ENCODE results near the gene ZMYND8.
"Not testable (repeated sequence)": the region's sequence is repeated elsewhere in the genome, so short reads cannot be mapped to it uniquely, and the experiment has no call there.

The ZMYND8 gene

DNA sequence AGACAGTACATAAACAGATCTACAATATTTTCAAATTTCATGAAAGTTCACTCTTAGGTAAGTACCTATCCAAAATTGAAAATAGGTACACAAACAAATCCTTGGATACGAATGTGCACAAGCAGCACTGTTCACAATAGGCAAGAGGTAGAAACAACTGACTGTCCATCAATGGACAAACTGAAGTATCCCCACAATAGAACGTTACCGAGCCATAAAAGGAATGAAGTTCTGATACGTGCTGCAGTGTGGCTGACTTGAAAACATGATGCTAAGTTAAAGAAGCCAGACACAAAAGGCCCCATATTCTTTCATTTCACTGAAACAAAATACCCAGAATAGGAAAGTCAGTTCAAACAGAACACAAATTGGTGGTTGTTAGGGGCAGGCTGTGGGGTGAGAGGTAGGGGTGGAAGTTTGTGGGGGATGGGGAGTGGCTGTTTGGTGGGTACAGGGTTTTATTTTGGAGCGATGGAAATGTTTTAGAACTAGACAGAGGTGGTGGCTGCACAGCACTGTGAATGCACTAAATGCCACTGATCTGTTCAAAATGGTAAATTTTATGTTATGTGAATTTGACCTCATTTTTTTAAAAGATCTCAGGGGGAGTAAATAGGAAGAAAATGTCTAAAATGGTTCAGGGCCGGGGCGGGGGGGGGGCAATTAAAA is 89.5 kb downstream of the ZMYND8 start:
- DNase-seq (ENCODE audit: low read depth in 1 of 2, low spot score in 1 of 2): no peak

DNA sequence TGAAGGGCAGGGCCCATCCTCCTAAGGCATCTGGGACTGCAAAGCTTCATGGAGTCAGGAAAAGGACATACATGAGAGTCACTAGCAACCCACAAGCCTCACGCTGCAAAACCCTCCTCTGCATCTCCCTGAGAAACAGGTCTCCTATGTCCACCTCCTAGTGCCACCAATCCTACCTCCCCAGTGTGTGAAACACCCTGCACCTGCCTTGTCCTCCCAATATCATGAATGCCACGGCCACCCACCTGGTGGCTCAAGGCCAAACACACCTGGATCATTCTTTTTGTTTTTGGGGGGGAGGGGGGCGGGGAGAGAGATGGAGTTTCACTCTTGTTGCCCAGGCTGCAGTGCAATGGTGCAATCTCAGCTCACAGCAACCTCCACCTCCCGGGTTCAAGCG is 90.5 kb downstream of the ZMYND8 start:
- no peak for DNase-seq (ENCODE audit: low read depth in 1 of 2, low spot score in 1 of 2)

DNA sequence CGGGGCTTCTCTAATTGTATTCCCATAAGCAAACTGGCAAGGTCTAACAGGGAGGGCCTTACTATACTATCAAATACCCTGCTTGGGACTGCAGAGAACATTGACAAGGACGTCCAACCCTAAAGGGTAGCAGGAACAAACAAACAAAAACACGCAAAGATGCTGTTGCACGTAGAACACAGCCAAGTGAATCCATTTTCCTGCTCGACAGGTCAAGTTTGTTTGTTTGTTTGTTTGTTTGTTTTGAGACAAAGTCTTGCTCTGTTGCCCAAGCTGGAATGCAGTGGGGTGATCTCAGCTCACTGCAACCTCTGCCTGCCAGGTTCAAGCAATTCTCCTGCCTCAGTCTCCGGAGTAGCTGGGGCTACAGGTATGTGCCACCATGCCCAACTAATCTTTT is 91.3 kb downstream of the ZMYND8 start:
- no peak for DNase-seq (ENCODE audit: low read depth in 1 of 2, low spot score in 1 of 2)

DNA sequence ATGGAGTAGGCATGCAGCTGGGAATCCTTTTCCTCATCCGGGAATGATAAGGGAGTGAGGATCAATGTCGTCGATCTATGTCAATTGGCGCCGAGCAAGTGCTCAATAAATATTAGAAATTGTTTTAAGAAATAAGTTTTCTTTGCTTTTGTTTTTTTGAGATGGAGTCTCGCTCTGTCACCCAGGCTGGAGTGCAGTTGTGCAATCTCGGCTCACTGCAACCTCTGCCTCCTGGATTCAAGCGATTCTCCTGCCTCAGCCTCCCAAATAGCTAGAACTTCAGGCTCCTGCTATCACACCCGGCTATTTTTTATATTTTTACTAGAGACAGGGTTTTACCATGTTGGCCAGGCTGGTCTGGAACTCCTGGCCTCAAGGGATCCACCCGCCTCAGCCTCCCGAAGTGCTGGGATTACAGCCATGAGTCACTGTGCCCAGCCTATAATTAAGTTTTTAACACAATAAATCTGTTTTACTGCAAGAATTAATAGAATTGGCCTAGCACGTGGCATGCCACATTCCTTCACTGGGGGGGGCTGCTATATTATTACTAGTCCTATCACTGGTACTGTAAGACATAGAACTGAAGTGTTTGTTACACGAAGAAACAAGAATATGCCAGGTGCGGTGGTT is 92.2 kb downstream of the ZMYND8 start:
- DNase-seq (ENCODE audit: low read depth in 1 of 2, low spot score in 1 of 2): not testable (repeated sequence)

DNA sequence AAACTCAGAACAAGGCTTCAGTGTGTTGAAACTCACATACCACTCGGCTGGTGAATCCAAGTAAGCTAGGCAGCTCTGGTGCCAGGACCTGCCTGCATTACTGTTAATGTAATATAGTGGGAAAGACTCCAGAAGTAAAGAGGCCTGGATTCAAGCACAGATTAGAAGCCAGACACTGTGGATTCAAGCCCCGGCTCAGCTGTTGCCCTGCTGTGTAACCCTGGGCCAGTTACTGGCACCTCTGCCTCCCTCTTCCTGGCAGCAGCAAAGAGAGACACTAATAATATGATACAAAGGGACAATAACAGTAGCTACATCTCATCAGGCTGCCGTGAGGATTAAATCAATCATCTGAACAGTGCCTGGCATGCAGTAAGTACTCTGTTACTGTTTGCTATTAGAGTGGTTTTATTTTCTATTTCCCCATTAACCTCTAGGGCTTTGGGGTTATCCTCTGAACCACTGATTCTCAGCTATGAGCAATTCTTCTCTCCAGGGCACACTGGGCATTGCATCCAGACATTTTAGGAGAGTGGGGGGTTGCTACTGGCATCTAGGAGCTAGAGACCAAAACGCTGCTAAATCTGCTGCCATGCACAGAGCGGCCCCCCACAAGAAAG is 92.9 kb downstream of the ZMYND8 start:
- DNase-seq (ENCODE audit: low read depth in 1 of 2, low spot score in 1 of 2): no peak

DNA sequence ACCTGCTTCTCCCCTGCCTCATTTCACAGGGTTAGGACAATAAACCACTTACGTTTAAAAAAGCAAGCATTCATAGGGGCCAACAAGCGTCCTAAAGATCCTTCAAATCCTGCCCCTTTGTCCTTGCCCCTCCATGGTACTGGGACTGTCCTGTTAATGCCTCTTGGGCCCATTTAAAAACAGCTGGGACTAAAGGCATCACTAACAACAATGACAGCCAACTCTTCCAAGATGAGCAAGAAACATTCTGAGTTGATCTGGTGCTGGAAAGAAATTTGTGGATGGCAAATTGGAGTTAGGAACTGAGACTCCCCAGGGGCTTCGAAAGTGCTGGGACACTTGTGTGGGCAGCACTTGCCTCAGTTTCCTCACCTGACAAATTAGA is 93.4 kb downstream of the ZMYND8 start:
- no peak for DNase-seq (ENCODE audit: low read depth in 1 of 2, low spot score in 1 of 2)

DNA sequence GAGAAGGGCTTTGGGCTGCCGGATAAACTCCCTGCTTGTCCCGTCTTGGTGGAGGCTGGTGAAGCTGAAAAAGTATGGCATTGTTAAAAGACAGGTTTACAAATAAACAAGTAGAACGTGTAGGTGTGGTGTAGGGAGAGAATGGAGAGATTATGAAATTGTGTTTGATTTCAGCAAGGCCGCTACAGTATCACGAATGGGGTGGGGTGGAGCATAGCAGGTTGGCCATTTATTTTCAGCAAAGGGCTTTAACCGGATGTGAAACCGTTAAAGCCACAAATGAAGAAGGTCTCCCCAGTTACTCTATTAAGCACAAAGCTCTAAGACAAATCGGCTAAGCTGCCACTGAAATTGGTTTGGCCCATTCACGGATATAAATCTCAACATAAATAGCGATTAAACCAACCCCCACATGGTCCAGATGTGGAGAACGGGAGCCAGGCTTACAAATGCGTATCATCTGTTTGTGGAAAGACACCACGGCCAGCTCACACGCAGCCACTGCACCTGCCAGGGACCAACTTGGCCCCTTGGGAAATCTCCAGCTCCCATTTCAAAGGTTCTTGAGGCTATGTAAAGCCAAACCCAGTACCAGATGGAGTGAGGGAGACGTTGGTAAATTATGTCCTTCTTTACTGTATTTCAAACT is 94.0 kb downstream of the ZMYND8 start:
- DNase-seq (ENCODE audit: low read depth in 1 of 2, low spot score in 1 of 2): no peak

DNA sequence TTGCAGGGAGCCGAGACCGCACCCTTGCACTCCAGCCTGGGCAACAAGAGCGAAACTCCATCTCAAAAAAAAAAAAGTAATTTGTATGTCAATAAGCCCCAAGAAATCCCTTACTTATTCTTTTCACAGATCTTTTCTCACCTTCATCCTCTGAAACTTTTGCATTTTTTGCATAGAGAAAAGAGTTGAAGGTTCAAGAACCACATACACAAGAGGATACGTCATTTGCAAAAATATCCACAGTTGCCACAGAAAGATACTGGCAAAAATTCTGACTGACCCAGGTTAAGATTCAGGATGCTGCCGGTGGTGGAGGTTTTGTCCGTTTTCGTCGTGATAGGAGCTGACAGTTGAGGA is 94.5 kb downstream of the ZMYND8 start:
- DNase-seq (ENCODE audit: low read depth in 1 of 2, low spot score in 1 of 2): no peak

DNA sequence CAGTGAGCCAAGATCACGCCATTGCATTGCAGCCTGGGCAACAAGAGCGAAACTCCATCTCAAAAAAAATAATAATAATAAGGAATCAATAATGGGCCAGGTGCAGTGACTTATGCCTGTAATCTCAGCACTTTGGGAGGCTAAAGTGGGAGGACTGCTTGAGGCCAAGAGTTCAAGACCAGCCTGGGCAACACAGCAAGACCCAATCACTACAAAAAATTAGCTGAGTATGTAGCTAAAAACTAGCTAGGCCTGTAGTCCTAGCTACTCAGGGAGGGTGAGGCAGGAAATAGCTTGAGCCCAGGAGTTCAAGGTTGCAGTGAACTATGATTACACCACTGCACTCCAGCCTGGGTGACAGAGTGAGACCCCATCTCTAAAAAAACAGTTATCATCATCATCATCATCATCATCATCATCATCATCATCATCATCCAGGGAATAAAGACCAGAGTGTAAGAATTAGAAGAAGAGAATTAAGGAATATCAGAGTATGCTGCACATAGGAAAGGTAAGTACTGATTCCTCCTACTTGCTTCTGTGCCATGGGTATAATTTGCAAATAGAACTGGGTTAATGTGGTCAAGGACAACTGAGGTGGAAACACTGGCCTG is 95.2 kb downstream of the ZMYND8 start:
- DNase-seq (ENCODE audit: low read depth in 1 of 2, low spot score in 1 of 2): not testable (repeated sequence)

DNA sequence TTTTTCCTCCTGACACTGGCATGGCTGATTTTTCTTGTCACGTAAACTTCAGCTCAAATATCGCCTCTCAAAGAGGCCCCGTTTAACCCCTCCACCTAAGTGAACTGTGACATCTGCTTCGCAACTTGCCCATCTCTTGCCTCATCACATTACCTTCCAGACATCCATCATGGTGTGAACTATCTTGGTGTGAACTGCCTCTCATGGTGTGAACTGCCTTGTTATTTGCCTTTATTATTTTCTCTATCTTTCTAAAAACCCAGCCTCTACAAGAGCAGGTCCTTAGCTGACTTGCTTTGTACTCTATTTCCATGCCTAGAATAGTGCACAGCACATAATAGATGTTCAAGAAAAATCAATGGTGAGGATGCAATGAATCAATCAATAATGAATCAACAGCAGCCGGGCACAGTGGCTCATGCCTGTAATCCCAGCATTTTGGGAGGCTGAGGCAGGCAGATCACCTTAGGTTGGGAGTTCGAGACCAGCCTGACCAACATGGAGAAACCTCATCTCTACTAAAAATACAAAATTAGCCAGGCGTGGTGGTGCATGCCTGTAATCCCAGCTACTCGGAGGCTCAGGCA is 95.9 kb downstream of the ZMYND8 start:
- DNase-seq (ENCODE audit: low read depth in 1 of 2, low spot score in 1 of 2): not testable (repeated sequence)

DNA sequence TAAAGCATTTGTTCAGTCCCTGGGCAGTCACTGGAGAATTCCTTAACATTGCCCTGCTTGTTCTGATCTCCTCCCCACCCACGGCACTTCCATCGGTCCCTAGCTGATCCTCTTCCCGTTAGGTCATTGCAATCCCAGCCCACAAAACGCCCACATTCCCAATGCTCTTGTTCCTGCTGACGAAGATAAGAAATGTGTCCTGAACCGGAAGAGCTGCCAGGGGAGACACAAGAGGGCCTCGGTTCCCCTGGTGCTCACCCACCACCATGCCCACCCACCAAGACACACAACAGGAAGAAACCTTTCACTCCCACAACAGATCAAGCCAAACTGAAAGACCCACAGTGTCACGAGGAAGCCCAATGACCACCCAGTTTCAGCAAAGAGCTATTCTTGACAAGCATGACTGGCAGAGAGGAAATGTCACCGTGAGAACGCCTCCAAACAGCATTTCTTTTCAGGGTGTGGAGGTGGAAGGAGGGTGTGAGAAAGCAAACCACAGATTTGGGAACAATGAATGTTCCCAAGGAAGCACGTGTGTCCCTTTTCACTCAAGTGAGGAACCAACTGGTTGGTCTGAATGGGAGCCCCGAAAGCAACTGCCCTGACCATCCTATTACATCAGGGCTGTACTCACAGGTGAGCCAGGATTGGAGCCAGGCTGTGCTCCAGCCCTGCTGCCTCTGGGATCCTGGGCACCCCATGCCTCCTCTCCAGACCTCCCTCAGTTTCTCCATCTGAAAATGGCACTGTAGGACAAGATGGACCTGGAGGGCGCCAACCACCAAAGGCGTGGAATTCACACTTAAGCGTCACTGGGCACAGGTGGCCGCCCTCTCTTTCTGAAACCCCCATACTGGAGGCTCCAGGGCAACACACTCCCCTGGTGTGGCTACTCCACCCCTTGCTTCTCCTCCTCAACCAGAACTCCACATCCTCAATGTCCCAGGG is 97.5 kb downstream of the ZMYND8 start:
- DNase-seq (ENCODE audit: low read depth in 1 of 2, low spot score in 1 of 2): no peak

DNA sequence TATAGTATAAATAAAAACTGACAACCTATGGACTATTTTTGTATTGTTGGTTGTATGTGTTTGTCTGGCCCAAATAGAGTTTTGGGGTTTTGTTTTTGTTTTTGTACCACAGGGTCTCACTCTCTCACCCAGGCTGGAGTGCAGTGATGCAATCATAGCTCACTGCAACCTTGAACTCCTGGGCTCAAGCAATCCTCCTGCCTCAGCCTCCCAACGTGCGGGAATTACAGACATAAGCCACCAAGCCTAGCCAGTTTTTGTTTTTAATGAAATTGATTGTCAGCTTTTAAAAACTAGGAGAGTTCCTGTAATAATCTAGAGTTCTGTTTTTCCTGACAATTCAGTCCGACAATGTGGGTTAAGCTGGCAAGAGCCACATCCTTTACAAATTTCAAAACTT is 98.7 kb downstream of the ZMYND8 start:
- DNase-seq (ENCODE audit: low read depth in 1 of 2, low spot score in 1 of 2): no peak

DNA sequence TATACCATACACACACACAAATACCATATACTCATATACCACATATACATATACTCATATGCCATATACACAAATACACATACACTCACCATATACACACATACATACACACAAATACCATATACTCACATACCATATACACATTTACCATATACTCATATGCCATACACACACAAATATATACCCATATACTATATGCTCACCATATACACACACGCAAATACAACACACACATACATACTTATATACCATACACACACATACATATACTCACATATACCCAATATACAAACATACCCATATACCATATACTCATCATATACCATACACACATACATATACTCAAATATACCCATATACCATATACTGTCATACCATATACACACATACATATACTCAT is 99.2 kb downstream of the ZMYND8 start:
- DNase-seq (ENCODE audit: low read depth in 1 of 2, low spot score in 1 of 2): no peak

DNA sequence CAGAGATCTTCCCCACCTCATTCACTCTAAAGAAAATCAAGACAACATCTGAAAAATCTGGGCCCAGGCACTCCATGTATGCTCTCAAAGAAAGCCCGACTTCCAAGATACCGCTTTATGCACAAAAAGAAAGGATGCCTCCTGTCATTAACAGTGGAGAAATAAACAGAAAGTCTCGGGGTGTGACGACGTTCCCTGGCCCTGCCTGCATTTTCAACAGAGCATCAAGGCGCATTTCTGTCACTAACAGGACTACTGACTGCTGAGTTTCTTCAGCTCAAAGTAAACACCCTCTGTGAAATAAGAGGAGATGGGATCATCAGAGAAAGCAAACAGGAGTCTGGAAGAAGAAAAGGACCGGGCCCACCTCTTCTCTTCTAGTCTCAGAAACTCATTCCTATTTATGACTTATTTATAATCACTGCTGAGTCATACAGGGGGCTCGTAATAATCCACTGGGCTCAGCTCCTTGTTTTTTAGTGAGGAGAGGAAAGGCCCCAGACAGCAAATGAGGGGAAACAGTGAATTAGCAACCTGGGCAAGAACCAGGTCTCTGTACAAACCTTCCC is 99.7 kb downstream of the ZMYND8 start:
- no peak for DNase-seq (ENCODE audit: low read depth in 1 of 2, low spot score in 1 of 2)

DNA sequence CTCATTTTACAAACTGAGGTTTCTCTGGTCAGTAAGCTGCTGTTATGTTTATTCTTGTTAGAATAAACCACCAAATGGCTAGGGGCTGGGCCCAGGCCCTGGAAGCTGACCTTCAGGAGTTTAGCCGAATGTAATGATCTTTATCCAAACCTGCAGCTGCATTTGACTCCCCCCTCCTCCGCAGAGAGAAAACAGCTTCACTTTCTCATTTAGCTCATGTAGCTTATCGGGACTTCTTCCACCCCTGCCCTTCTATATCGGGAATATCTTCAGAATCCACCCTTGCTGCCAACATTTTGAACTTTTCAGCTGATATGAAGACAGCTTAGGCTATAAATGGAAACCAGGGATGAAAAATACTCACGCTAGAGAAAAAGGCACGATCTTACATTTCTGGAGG is 102.6 kb downstream of the ZMYND8 start:
- no peak for DNase-seq (ENCODE audit: low read depth in 1 of 2, low spot score in 1 of 2)

DNA sequence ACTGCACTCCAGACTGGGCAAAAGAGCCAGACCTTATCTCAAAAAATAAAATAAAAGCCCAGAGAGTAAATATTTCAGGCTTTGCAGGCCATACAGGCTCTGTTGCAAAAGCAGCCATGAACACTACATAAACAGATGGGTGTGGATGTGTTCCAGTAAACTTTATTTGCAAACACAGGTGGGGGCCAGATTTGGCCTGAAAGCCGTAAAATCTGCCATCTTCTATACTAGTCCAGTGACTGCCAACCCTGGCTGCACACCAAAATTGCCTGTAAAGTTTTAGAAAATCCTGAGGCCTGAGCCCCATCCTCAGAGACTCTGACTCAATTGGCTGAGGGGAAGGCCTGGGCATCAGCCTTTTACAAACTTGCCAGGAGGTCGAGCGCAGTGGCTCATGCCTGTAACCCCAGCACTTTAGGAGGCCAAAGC is 103.6 kb downstream of the ZMYND8 start:
- no peak for DNase-seq (ENCODE audit: low read depth in 1 of 2, low spot score in 1 of 2)

DNA sequence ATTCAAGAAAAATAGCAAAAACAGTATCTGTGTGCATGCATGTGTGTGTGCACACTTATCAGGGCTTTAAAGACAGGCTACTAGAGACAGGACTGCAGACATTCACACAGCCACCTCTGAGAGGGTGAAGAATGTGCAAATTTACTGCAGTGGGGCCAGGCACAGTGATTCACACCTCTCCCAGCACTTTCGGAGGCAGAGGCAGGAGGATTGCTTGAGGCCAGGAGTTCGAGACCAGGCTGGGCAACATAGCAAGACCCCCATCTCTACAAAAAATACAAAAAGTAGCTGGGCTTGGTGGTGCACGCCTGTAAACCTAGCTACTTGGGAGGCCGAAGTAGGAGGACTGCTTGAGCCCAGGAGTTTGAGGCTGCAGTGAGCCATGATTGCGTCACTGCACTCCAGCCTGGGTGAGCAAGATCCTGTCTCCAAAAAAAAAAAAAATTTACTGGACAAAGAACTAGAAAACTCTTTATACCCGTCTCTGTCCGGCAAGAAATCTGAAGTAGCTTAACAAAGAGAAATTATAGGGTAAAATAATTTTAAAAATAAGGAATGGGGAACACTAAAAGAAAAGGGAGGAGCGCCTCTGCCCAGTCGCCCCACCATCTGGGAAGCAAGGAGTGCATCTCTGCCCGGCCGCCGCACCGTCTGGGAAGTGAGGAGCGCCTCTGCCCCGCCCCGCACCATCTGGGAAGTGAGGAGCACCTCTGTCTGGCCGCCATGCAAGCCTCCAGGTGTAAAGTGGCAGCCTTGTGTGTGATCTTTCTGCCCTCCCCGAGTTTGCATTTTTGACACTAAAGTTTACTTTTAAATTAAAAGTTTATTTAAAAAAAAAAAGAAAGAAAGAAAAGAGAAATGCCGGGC is 105.1 kb downstream of the ZMYND8 start:
- DNase-seq (ENCODE audit: low read depth in 1 of 2, low spot score in 1 of 2): no peak

DNA sequence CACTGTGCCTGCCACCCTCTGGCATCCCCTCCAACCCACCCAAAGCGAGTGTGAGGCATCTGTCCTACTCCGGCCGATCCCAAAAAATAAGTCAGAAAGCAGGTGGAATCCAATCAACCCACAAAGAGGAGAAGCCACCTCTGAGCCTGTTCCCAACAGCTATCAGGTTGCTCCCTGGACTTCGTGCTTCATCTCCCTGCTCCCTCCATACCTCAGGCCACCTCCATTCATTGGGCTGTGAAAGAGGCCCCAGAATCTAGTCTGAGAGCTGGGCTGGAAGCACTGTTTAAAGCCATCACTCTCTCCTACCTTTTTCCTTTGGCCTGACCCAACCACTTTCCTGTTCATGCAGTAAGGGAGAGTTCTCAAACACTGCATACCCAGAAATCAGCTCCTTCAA is 106.1 kb downstream of the ZMYND8 start:
- DNase-seq (ENCODE audit: low read depth in 1 of 2, low spot score in 1 of 2): no peak

DNA sequence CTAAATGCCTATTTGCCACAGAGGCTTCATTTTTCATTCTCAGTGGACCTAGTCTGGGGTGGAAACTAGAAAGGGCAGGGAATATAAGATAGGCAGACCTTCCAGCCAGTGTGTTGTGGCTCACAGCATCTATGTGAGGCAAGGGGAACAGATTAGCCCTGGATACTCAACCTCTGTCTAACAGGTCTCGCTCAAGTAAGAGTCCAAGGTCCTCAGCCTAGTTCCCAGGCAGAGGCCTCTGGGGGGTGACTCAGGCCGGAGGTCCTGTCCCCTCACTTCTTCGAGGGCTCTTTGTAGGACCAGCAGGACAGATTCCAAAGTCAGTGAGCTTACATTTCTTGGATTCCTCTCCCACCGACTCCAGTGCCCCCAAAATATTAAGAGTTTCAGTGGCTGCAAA is 106.6 kb downstream of the ZMYND8 start:
- DNase-seq (ENCODE audit: low read depth in 1 of 2, low spot score in 1 of 2): no peak
